HG02885 (cell line): ENCODE measurements around the gene OR52E8.

Experiments
- ATAC-seq: cut with Tn5 transposase; IDR thresholded peaks from one replicate; pipeline ENCODE4 v1.9.1; 2021; ENCODE audit warnings: mild to moderate bottlenecking; ENCODE audit not compliant: unreplicated experiment, poor library complexity

OR52E8 gene

DNA sequence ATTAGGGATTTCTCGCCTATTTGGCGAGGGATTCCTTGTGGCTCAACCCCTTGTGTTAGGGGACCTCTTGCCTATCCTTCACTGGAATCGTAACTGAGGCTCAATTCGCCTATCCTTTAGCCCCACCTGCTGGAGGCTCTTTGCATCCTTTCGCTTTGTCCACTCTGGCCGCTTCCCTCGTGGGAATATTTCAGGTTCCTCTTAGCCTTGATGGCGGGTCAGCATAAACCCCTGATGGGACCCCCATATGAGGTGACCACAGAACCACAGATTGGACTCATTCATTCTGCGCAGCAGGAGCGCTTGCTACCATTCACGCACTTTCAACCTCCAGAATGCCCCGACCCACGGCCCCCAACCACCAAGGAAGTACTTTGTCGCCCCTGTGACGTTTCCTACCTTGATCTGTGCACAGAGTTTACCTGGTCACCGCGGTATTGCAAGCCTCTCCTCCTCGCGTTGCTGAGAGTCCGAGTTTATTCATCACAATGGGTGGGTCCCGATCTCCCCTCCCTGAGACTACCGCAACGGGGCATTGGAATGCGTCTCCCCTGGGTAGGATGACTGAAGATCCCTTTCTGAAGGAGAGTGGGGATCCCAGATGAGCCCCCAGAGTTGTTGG, 48.9 kb downstream of the OR52E8 start, which contains the start of gene OR52N2:
OR52N2 (plus strand) TSS at position 425 of the 622 bp plus-strand sequence. CDS start 11,412 bp downstream, outside the sequence.
- peak; percentile 94 for ATAC-seq

DNA sequence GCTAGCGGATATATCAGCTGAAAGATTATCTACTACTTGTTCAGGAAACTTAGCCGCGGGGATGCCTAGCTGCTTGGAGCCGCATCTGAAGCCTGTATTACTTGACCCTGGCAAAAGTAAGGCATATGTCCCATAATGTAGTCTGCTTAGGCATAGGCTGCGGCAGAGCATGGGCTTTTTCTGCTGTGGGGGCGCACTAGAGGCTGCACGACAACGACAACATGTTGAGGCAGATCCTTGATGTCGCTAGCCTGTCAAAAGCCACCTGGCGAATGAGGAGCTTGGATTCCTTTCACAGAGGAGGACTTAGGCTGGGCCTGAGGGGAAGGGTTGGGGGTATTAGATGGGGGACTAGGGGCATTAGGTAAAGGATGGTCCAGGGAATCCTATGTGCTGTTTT, 49.9 kb downstream of the OR52E8 start:
- ATAC-seq, result no peak
